Spleen (tissue), 11 donors: Measurements from ENCODE around the gene MBOAT2. TPM values are rescaled to one million over a fixed set of nuclear protein-coding genes. Genes with fewer than 3 reads are reported as not detected.
A peak's percentile ranks its signal among the peaks of the same experiment; 100 is the strongest.

Source experiments
- DNase-seq: peaks from one replicate; pipeline ENCODE4 v3.0.0-alpha.2; 2020
- H3K27ac ChIP-seq, 8 donors: fragments of 200-600 bp; sonication (generic) in 7 of 8; 1 replicate in 4 of 8; 2 replicates in 4 of 8; pipeline versions ENCODE4 v1.5.0 to v1.8.0; 2016 to 2021; ENCODE audit warnings: inconsistent platforms in 4 of 8, mild to moderate bottlenecking in 4 of 8, moderate library complexity in 1 of 8
- H3K27me3 ChIP-seq, 7 donors: fragments of 200-600 bp; sonication (generic) in 6 of 7; replicated peaks in 1 of 7; 1 replicate in 4 of 7; 2 replicates in 3 of 7; pipeline versions ENCODE4 v1.5.0 to v1.8.0; 2016 to 2021; ENCODE audit warnings: inconsistent platforms in 3 of 7, mild to moderate bottlenecking in 1 of 7
- H3K36me3 ChIP-seq, 6 donors: fragments of 200-600 bp; sonication (generic) in 5 of 6; 1 replicate in 4 of 6; 2 replicates in 2 of 6; pipeline versions ENCODE4 v1.5.0 to v1.8.0; 2016 to 2021; ENCODE audit warnings: inconsistent platforms in 2 of 6
- H3K4me1 ChIP-seq, 6 donors: fragments of 200-600 bp; sonication (generic) in 5 of 6; 1 replicate in 3 of 6; 2 replicates in 3 of 6; pipeline versions ENCODE4 v1.5.0 to v1.8.0; 2016 to 2021; ENCODE audit warnings: inconsistent platforms in 3 of 6
- H3K4me3 ChIP-seq, 8 donors: fragments of 200-600 bp; sonication (generic) in 7 of 8; 1 replicate in 4 of 8; 2 replicates in 4 of 8; pipeline versions ENCODE4 v1.5.0 to v1.8.0; 2016 to 2021; ENCODE audit warnings: inconsistent platforms in 4 of 8, mild to moderate bottlenecking in 4 of 8, moderate library complexity in 2 of 8
- H3K9me3 ChIP-seq, 8 donors: fragments of 200-600 bp; sonication (generic) in 7 of 8; 1 replicate in 4 of 8; 2 replicates in 4 of 8; pipeline versions ENCODE4 v1.5.0 to v1.8.0; 2016 to 2021; ENCODE audit warnings: inconsistent platforms in 4 of 8
- CTCF ChIP-seq, 11 experiments: fragments of 200-600 bp in 7 of 11; fragments of 450-650 bp in 4 of 11; sonication (generic) in 4 of 11; IDR thresholded peaks in 8 of 11; conservative IDR thresholded peaks in 3 of 11; 1 replicate in 7 of 11; 2 replicates in 4 of 11; pipeline versions ENCODE4 v1.4.0 to v1.8.0; 2016 to 2021; ENCODE audit warnings: antibody characterized with exemption in 11 of 11, inconsistent platforms in 4 of 11, mild to moderate bottlenecking in 1 of 11
- POLR2A ChIP-seq, 3 donors: fragments of 450-650 bp; IDR thresholded peaks; one replicate each; pipeline ENCODE4 v1.5.1; 2017; ENCODE audit warnings: antibody characterized with exemption in 3 of 3, mild to moderate bottlenecking in 1 of 3
- POLR2AphosphoS5 ChIP-seq, 3 donors: sonication (generic); formaldehyde crosslinking; IDR thresholded peaks; one replicate each; pipeline ENCODE4 v1.5.1; 2017; ENCODE audit warnings: antibody characterized with exemption in 3 of 3
- WGBS, 5 donors: extraction: QIAGEN DNeasy Blood & Tissue Kit in 3 of 5; methylation state at CpG; one replicate each; pipeline versions ENCODE4 v1.1.5 to v1.1.7; 2013 to 2018; 5-methylcytosine and 5-hydroxymethylcytosine counted together
- intact Hi-C: fragments of 100-400 bp; cut with DNase I; formaldehyde crosslinking; loops from one replicate; pipeline ENCODE4 v1.15.0; 2023; ENCODE audit warnings: low total_unique reads
- polyA plus RNA-seq, 3 donors: library from polyadenylated mRNA; stranded (reverse); fragments of 200-250 nt; gene quantifications; one replicate each; pipeline ENCODE4 v1.2.1, GENCODE V29; 2013
- total RNA-seq, 7 donors: library from RNA; depleted of rRNA in 3 of 7; stranded (reverse); fragments of >200 nt in 3 of 7; fragmentation: NEBNext Ultra II Directional in 4 of 7; extraction: Animal tissue kit (Norgen Biotek cat#: 25700) in 4 of 7; gene quantifications; one replicate each; pipeline versions ENCODE4 v1.1.0 to v1.2.1, GENCODE V29; 2016 to 2021
- donor health status: healthy with polysubstance abuse.
- donor health status: DM: no; HTN: no; CAD: no; lungs with moderate emphysema.
- donor health status: DM: no; HTN: no; CAD: no.
- donor health status: Bipolar disorder and iron deficiency.
- donor health status: healthy.
- donor health status: DM: no; HTN: no; CAD: no.
- donor health status: DM: yes; HTN: yes; CAD: no.

MBOAT2 gene
- total and polyA plus RNA-seq, 10 donors: 1.9 to 44.1 (median 18.3) TPM

- TF ChIP-seq CTCF (IDR thresholded peaks at IDR 0.05 in 8 of 11, conservative IDR thresholded peaks at IDR 0.05 in 3 of 11) (no peak), POLR2A (IDR thresholded peaks at IDR 0.05) (no peak), POLR2AphosphoS5 (IDR thresholded peaks at IDR 0.05) (no peak)
- Histone ChIP-seq H3K4me3 (no peak overlapping the region), H3K36me3 (no peaks in the 10 kb centered on the region), H3K27ac (no peak overlapping the region), H3K27me3 (no peaks in the 10 kb centered on the region), H3K4me1 (no peaks in the 10 kb centered on the region), H3K9me3 (no peaks in the 10 kb centered on the region)
- intact Hi-C loops: no loop called here
- no peak for DNase-seq
- 87 to 94% (median 88%) methylated on average over 9 of the region's 9 CpGs for WGBS, 5 donors
Measured at GRCh38 chr2:8966123-8966908, 37.2 kb downstream of the MBOAT2 start.

GRCh38 chr2:8965216-8965969, 38.1 kb downstream of the MBOAT2 start:
- Histone ChIP-seq H3K27me3 (no peaks in the 10 kb centered on the region), H3K27ac (no peak overlapping the region), H3K4me1 (no peaks in the 10 kb centered on the region), H3K4me3 (no peak overlapping the region), H3K36me3 (no peaks in the 10 kb centered on the region), H3K9me3 (no peaks in the 10 kb centered on the region)
- TF ChIP-seq POLR2A (IDR thresholded peaks at IDR 0.05) (no peak), CTCF (IDR thresholded peaks at IDR 0.05 in 8 of 11, conservative IDR thresholded peaks at IDR 0.05 in 3 of 11) (no peak), POLR2AphosphoS5 (IDR thresholded peaks at IDR 0.05) (no peak)
- intact Hi-C loops: no loop called here
- DNase-seq: no peak
- 68 to 79% (median 75%) methylated on average over 8 of the region's 8 CpGs for WGBS, 5 donors

GRCh38 chr2:8962890-8963289, 40.6 kb downstream of the MBOAT2 start:
- H3K4me1 ChIP-seq: peaks cover 0 to 3% (median 0%) of the 10 kb centered on the region in 6 donors
- no peaks in the 10 kb centered on the region for H3K27me3 ChIP-seq
- no peak overlapping the region for H3K27ac ChIP-seq
- intact Hi-C loops: no loop called here
- 90 to 97% (median 93%) methylated on average over 6 of the region's 6 CpGs for WGBS, 5 donors
- no peaks in the 10 kb centered on the region for H3K9me3 ChIP-seq
- H3K4me3 ChIP-seq: no peak overlapping the region
- TF ChIP-seq POLR2AphosphoS5 (IDR thresholded peaks at IDR 0.05): no peak
- H3K36me3 ChIP-seq: no peaks in the 10 kb centered on the region
- no peak for DNase-seq

GRCh38 chr2:8957628-8958027, 45.9 kb downstream of the MBOAT2 start:
- Histone ChIP-seq H3K27me3 (no peaks in the 10 kb centered on the region), H3K27ac (peak overlapping the region in 1 of 8 donors; percentile 12), H3K36me3 (peaks cover 0 to 11% (median 0%) of the 10 kb centered on the region in 6 donors), H3K4me1 (peaks cover 0 to 9% (median 0%) of the 10 kb centered on the region in 6 donors), H3K4me3 (no peak overlapping the region), H3K9me3 (peaks cover 3 to 23% (median 19%) of the 10 kb centered on the region in 8 donors)
- 34 to 51% (median 46%) methylated on average over 4 of the region's 4 CpGs for WGBS, 5 donors
- no peak for TF ChIP-seq POLR2A (IDR thresholded peaks at IDR 0.05)
- TF ChIP-seq CTCF (IDR thresholded peaks at IDR 0.05 in 8 of 11, conservative IDR thresholded peaks at IDR 0.05 in 3 of 11): no peak
- no peak for TF ChIP-seq POLR2AphosphoS5 (IDR thresholded peaks at IDR 0.05)
- DNase-seq: no peak
- intact Hi-C loops: no loop called here
